Measurements from ENCODE around the gene ANKS4B. TPM values are rescaled to one million over a fixed set of nuclear protein-coding genes. Genes with fewer than 3 reads are reported as not detected.

ANKS4B gene
- total and polyA plus RNA-seq, 2 donors (not counting 3 experiments of a cell fraction or from before 2014, with no cell fraction given): not detected

- H4K20me1 ChIP-seq (replicated peaks; ENCODE audit: control insufficient read depth, extremely low read depth, insufficient read depth, low read length): no peaks in the 10 kb centered on the region
- H3K4me3 ChIP-seq (replicated peaks in 1 of 3; ENCODE audit: insufficient read depth in 1 of 3, low read depth in 1 of 3, low read length in 3 of 3): no peak overlapping the region
- H3K27ac ChIP-seq (ENCODE audit: insufficient read depth, low read depth, low read length): no peak overlapping the region
- H3K36me3 ChIP-seq (ENCODE audit: control insufficient read depth in 2 of 2, extremely low read depth in 1 of 2, insufficient read depth in 2 of 2, low read length in 2 of 2): no peaks in the 10 kb centered on the region
- no peaks in the 10 kb centered on the region for H3K9me3 ChIP-seq (replicated peaks; ENCODE audit: control insufficient read depth, insufficient read depth, low read length)
- no peaks in the 10 kb centered on the region for H3K79me2 ChIP-seq (ENCODE audit: control insufficient read depth, insufficient read depth, low read length)
- no peak for TF ChIP-seq MYC (IDR thresholded peaks at IDR 0.05; ENCODE audit: low read depth, low read length)
- no peak for TF ChIP-seq MAX (IDR thresholded peaks at IDR 0.05; ENCODE audit: insufficient read depth, insufficient read length)
- TF ChIP-seq FOS (IDR thresholded peaks at IDR 0.05; ENCODE audit: borderline replicate concordance, insufficient read depth, low read length): no peak
- TF ChIP-seq POLR2A (IDR thresholded peaks at IDR 0.05; ENCODE audit: low read depth, low read length): no peak
- TF ChIP-seq POLR2AphosphoS5 (IDR thresholded peaks at IDR 0.05; ENCODE audit: insufficient read depth, low read depth, low read length): no peak
- TF ChIP-seq CTCF (IDR thresholded peaks at IDR 0.05; ENCODE audit: extremely low read depth in 1 of 2, insufficient read depth in 1 of 2, low read depth in 1 of 2, low read length in 2 of 2): no peak
- TF ChIP-seq GATA2 (IDR thresholded peaks at IDR 0.05; ENCODE audit: insufficient read depth, insufficient read length, low read depth, low read length): no peak
- no peak overlapping the region for H3K9ac ChIP-seq (replicated peaks; ENCODE audit: extremely low read depth, insufficient read depth, low read length)
- dilution Hi-C loops (cut with MboI; ENCODE audit: extremely low pct_ligation_motif_present, low sequenced_read_pairs): no loop called here
- H3K4me1 ChIP-seq (ENCODE audit: control insufficient read depth, extremely low read depth, insufficient read depth, low read length): peaks cover 2% of the 10 kb centered on the region
- H3K9me1 ChIP-seq (replicated peaks; ENCODE audit: control insufficient read depth, extremely low read depth, insufficient read depth, low read length): no peaks in the 10 kb centered on the region
- FAIRE-seq (no peak), DNase-seq (ENCODE audit: low read depth, low spot score) (no peak)
- intact Hi-C loops (cut with micrococcal nuclease): loop anchor here (5.0 kb wide), 1 partner anchor 270 kb away; no protein-coding TSS in a partner anchor
- ChIA-PET POLR2A (no interaction called here), CTCF (interaction anchor here (1.0 to 1.3 kb wide), 2 partner anchors 19 to 93 kb away, joined by 3 to 5 read pairs; no protein-coding TSS in a partner anchor)
- no TSS peak for BruUV-seq (replicated peaks)
- peaks cover 32 to 53% of the 10 kb centered on the region in 2 experiments for H3K27me3 ChIP-seq (ENCODE audit: control insufficient read depth in 2 of 2, insufficient read depth in 2 of 2, low read length in 2 of 2)
- no peak overlapping the region for H2AFZ ChIP-seq (ENCODE audit: low read depth, low read length)
- H3K4me2 ChIP-seq (ENCODE audit: insufficient read depth, low read length): no peak overlapping the region
Observed at GRCh38 chr16:21281698-21282389, 48.3 kb downstream of the ANKS4B start.

Data from endothelial cell of umbilical vein (primary cell).